HEK293 (cell line): ENCODE measurements around the gene CYP4X1.
"Not testable (repeated sequence)": the region's sequence is repeated elsewhere in the genome, so short reads cannot be mapped to it uniquely, and the experiment has no call there.

Source experiments
- CTCF ChIP-seq: fragments of 450-650 bp; formaldehyde crosslinking; IDR thresholded peaks from 2 replicates; pipeline ENCODE4 v1.5.1; 2016; ENCODE audit warnings: missing biosample characterization, missing genetic modification characterization
- HOXA7 ChIP-seq: sonication (generic); formaldehyde crosslinking; IDR thresholded peaks from 2 replicates; pipeline ENCODE4 v1.8.1; 2022; ENCODE audit warnings: missing genetic modification reagents, borderline replicate concordance
- ZFP37 ChIP-seq: fragments of 450-650 bp; formaldehyde crosslinking; IDR thresholded peaks from 2 replicates; pipeline ENCODE4 v1.5.1; 2016; ENCODE audit warnings: missing biosample characterization, missing genetic modification characterization
- ZNF629 ChIP-seq: fragments of 450-650 bp; formaldehyde crosslinking; IDR thresholded peaks from 2 replicates; pipeline ENCODE4 v1.5.1; 2017; ENCODE audit warnings: missing biosample characterization, missing genetic modification characterization
- ZNF792 ChIP-seq: fragments of 450-650 bp; formaldehyde crosslinking; IDR thresholded peaks from 2 replicates; pipeline ENCODE4 v1.5.1; 2016; ENCODE audit warnings: missing biosample characterization, missing genetic modification characterization
- TF ChIP-seq, protein P1 (sequence below): fragments of 450-650 bp; formaldehyde crosslinking; IDR thresholded peaks from 2 replicates; pipeline ENCODE4 v1.5.1; 2016; ENCODE audit warnings: missing biosample characterization, missing genetic modification characterization
- TF ChIP-seq, protein P2 (sequence below): fragments of 450-650 bp; formaldehyde crosslinking; IDR thresholded peaks from 2 replicates; pipeline ENCODE4 v1.5.1; 2016; ENCODE audit warnings: missing biosample characterization, missing genetic modification characterization
- TF ChIP-seq, protein P3 (sequence below): fragments of 450-650 bp; formaldehyde crosslinking; IDR thresholded peaks from 2 replicates; pipeline ENCODE4 v1.5.1; 2017; ENCODE audit warnings: missing biosample characterization, missing genetic modification characterization

DNA sequence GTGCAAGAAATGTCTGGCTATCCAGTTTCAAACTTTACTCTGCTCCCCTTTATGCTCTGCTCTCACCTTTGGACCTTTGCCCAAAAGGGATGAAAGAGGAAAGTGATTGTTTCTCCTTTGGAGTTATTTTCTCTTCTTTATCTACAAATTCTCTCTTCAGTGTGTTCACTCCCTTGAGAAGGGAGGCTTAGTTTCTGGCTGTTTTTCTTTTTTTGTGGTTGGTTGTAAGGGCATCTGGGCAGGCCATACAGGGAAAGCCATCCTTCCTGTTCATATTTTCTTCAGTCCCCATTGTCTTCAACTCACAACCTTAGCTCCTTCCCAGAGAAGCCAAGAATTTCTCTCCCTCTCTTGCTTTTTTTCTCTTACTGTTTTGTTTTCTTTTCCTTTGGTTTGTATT lies 46.0 kb downstream of the CYP4X1 start:
- not testable (repeated sequence) for TF ChIP-seq ZNF629 (tag by site-specific recombination); CTCF (tag by site-specific recombination); ZNF792 (tag by site-specific recombination); HOXA7 (CRISPR knock-in tag); ZFP37 (tag by site-specific recombination)
- TF ChIP-seq, protein P1, sequence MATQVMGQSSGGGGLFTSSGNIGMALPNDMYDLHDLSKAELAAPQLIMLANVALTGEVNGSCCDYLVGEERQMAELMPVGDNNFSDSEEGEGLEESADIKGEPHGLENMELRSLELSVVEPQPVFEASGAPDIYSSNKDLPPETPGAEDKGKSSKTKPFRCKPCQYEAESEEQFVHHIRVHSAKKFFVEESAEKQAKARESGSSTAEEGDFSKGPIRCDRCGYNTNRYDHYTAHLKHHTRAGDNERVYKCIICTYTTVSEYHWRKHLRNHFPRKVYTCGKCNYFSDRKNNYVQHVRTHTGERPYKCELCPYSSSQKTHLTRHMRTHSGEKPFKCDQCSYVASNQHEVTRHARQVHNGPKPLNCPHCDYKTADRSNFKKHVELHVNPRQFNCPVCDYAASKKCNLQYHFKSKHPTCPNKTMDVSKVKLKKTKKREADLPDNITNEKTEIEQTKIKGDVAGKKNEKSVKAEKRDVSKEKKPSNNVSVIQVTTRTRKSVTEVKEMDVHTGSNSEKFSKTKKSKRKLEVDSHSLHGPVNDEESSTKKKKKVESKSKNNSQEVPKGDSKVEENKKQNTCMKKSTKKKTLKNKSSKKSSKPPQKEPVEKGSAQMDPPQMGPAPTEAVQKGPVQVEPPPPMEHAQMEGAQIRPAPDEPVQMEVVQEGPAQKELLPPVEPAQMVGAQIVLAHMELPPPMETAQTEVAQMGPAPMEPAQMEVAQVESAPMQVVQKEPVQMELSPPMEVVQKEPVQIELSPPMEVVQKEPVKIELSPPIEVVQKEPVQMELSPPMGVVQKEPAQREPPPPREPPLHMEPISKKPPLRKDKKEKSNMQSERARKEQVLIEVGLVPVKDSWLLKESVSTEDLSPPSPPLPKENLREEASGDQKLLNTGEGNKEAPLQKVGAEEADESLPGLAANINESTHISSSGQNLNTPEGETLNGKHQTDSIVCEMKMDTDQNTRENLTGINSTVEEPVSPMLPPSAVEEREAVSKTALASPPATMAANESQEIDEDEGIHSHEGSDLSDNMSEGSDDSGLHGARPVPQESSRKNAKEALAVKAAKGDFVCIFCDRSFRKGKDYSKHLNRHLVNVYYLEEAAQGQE (tag by site-specific recombination) = not testable (repeated sequence)
- TF ChIP-seq, protein P2, sequence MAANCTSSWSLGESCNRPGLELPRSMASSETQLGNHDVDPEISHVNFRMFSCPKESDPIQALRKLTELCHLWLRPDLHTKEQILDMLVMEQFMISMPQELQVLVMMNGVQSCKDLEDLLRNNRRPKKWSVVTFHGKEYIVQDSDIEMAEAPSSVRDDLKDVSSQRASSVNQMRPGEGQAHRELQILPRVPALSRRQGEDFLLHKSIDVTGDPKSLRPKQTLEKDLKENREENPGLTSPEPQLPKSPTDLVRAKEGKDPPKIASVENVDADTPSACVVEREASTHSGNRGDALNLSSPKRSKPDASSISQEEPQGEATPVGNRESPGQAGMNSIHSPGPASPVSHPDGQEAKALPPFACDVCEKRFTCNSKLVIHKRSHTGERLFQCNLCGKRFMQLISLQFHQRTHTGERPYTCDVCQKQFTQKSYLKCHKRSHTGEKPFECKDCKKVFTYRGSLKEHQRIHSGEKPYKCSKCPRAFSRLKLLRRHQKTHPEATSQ (tag by site-specific recombination) = not testable (repeated sequence)
- TF ChIP-seq, protein P3, sequence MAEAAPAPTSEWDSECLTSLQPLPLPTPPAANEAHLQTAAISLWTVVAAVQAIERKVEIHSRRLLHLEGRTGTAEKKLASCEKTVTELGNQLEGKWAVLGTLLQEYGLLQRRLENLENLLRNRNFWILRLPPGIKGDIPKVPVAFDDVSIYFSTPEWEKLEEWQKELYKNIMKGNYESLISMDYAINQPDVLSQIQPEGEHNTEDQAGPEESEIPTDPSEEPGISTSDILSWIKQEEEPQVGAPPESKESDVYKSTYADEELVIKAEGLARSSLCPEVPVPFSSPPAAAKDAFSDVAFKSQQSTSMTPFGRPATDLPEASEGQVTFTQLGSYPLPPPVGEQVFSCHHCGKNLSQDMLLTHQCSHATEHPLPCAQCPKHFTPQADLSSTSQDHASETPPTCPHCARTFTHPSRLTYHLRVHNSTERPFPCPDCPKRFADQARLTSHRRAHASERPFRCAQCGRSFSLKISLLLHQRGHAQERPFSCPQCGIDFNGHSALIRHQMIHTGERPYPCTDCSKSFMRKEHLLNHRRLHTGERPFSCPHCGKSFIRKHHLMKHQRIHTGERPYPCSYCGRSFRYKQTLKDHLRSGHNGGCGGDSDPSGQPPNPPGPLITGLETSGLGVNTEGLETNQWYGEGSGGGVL (tag by site-specific recombination) = not testable (repeated sequence)
